HUES48 (cell line): ENCODE results near the gene DNASE1L2.

ENCODE experiments used
- H3K27ac ChIP-seq: one replicate; pipeline ENCODE4 v1.7.0; 2013; ENCODE audit warnings: low read depth, low read length, inconsistent platforms
- H3K27me3 ChIP-seq: 2 replicates; pipeline ENCODE4 v1.6.1; 2013; ENCODE audit warnings: mild to moderate bottlenecking, low read length; ENCODE audit not compliant: control insufficient read depth, insufficient read depth
- H3K36me3 ChIP-seq: 2 replicates; pipeline ENCODE4 v1.6.1; 2013; ENCODE audit warnings: low read length; ENCODE audit not compliant: control insufficient read depth, insufficient read depth
- H3K4me1 ChIP-seq: 2 replicates; pipeline ENCODE4 v1.6.1; 2013; ENCODE audit warnings: mild to moderate bottlenecking, low read length; ENCODE audit not compliant: control insufficient read depth, insufficient read depth
- H3K4me3 ChIP-seq: 2 replicates; pipeline ENCODE4 v1.5.1; 2013; ENCODE audit warnings: mild to moderate bottlenecking, low read depth, low read length
- H3K9ac ChIP-seq: 2 replicates; pipeline ENCODE4 v1.6.1; 2013; ENCODE audit warnings: mild to moderate bottlenecking, low read depth, low read length, moderate library complexity
- H3K9me3 ChIP-seq: 2 replicates; pipeline ENCODE4 v1.6.1; 2013; ENCODE audit warnings: low read length; ENCODE audit not compliant: control insufficient read depth, insufficient read depth

The DNASE1L2 gene

DNA sequence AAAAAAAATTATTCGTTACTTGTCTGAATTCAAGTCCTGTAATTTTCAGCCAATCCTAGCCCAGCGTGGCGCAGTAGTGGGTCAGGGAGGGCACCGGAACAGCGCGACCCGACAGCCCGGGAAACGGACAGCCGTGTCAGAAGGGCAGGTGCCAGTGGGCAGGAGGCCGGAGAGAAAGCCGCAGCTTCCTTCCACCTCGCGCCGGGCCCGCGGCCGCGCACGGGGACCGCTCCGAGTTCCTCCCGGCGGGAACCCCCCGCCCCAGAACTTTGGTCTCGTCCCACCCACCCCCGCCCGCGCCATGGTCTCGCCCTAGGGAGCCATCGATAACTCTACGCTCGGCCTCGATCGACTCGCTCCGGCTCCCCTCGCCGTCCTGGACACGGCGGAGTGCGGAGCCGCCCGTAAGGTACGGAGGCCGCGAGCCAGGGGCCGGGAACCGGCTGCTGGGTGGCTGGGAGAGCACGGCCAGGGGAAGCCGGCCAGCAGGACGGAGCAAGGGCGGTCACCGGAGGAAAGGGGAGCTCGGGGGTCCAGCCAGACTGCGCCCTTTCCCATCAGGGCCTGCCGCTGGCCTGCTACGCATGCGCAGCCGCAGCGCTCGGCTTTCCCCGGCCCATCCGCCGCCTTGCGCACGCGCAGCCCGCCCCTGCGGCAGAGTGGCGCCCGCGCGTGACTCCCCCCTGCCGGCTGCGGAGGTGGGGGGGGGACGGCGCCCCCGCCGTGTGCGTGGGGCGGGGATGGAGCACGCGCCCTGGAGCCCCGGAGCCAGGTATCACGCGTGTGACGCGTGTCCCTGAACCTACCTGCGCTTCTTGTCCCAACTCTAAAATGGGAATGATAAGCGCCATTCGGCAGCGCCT, 30.9 kb upstream of the DNASE1L2 start, which contains the start of gene MLST8:
Gene MLST8, plus strand, starts transcription at position 351 of the 863 bp plus-strand sequence. CDS start 632 bp downstream, outside the sequence.
- Histone ChIP-seq H3K27ac (peak within 1 kb of the TSS; percentile 94), H3K4me1 (no peaks in the 10 kb centered on the region)

DNA sequence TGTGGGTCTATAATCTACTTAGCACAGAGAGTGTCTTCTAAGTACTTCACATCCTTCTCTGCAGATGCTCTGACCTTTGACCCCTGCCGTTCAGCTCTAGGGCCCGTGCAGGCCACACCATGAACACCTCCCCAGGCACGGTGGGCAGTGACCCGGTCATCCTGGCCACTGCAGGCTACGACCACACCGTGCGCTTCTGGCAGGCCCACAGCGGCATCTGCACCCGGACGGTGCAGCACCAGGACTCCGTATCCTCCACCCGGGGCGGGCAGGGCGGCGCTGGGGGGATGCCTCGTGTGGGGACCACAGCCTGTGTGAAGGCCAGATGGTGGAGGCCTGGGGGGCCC, 30.3 kb upstream of the DNASE1L2 start:
- Histone ChIP-seq H3K36me3 (peaks cover 31% of the 10 kb centered on the region), H3K4me1 (no peaks in the 10 kb centered on the region), H3K9me3 (no peaks in the 10 kb centered on the region), H3K27ac (peak overlapping the region; percentile 94), H3K27me3 (no peaks in the 10 kb centered on the region), H3K9ac (peak overlapping the region; percentile 86), H3K4me3 (peak overlapping the region; percentile 87)

More for the DNA sequence above, 30.9 kb upstream of the DNASE1L2 start, which contains the start of gene MLST8:
- H3K9ac ChIP-seq = peak within 1 kb of the TSS; percentile 86
- H3K9me3 ChIP-seq = no peaks in the 10 kb centered on the region
- H3K4me3 ChIP-seq = peak within 1 kb of the TSS; percentile 87
- peaks cover 31% of the 10 kb centered on the region for H3K36me3 ChIP-seq
- H3K27me3 ChIP-seq = peaks cover 3% of the 10 kb centered on the region

DNA sequence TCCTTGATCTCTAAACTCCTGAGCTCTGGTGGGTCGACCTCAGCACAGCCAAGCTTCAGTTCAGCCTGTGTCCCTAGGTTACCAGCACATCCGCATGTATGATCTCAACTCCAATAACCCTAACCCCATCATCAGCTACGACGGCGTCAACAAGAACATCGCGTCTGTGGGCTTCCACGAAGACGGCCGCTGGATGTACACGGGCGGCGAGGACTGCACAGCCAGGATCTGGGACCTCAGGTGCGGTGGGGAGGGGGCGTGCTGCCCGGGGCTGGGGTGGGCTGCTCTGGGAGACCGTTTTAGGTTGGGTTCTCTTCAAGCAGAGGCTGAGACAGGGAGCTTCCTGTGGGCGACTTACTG, 29.8 kb upstream of the DNASE1L2 start:
- Histone ChIP-seq H3K9me3 (no peaks in the 10 kb centered on the region), H3K27me3 (no peaks in the 10 kb centered on the region), H3K4me1 (no peaks in the 10 kb centered on the region), H3K27ac (no peak overlapping the region), H3K4me3 (peak overlapping the region; percentile 87), H3K36me3 (peaks cover 31% of the 10 kb centered on the region), H3K9ac (no peak overlapping the region)

DNA sequence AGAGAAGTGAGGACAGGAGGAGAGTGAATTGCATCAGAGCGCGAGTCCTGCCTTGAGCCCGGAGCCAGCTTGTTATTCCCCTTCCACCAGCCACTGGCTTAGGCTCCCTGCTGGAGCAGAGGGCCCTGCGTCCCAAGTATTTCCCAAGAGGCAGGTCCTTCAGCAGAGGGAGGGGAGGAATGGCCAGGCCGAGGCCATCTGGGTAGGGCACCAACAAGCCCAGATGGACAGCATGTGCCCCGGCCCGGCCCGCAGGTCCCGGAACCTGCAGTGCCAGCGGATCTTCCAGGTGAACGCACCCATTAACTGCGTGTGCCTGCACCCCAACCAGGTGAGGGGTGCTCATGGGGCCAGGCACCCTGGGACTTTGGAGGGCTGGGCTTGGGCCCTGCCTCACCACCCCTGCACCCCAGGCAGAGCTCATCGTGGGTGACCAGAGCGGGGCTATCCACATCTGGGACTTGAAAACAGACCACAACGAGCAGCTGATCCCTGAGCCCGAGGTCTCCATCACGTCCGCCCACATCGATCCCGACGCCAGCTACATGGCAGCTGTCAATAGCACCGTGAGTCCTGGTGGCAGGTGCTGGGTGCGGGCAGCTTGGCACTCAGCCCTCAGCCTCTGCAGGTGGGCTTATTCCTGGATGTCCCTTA, 29.3 kb upstream of the DNASE1L2 start:
- Histone ChIP-seq H3K4me1 (no peaks in the 10 kb centered on the region), H3K27me3 (no peaks in the 10 kb centered on the region), H3K9ac (no peak overlapping the region), H3K4me3 (no peak overlapping the region), H3K27ac (no peak overlapping the region), H3K9me3 (no peaks in the 10 kb centered on the region), H3K36me3 (peaks cover 31% of the 10 kb centered on the region)

DNA sequence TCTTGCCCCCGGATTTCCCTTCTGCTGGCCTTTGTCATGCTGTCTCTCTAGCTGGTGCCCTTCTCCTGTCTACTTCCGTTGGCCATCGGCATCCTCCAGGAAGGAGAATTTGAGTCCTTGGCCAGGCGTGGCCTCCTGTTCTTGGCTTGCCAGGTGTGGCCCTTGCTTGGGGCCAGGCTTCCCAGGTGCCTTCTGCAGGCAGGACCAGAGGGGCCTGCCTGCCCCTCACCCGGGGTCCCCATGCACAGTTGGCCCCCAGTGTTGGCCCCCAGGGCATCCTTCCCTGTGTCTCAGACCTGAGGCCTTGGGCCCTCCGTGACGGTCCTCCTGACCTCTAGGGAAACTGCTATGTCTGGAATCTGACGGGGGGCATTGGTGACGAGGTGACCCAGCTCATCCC, 28.4 kb upstream of the DNASE1L2 start:
- Histone ChIP-seq H3K36me3 (peaks cover 41% of the 10 kb centered on the region), H3K4me1 (0 out of 2 replicates have a peak, but pooled peaks cover under 1% of the 10 kb centered on the region), H3K9me3 (no peaks in the 10 kb centered on the region), H3K9ac (no peak overlapping the region), H3K27me3 (no peaks in the 10 kb centered on the region), H3K27ac (no peak overlapping the region), H3K4me3 (no peak overlapping the region)

DNA sequence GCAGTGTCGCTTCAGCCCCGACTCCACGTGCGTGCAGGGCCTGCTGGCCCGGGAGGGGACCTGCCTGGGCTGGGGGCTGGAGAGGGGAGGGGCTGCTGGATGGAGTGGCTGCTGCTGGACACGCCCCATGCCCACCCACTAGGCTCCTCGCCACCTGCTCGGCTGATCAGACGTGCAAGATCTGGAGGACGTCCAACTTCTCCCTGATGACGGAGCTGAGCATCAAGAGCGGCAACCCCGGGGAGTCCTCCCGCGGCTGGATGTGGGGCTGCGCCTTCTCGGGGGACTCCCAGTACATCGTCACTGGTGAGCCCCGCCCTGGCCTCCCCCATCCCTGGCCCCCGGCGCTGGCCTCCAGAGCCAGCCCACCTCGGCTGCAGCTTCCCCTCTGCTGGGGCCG, 27.9 kb upstream of the DNASE1L2 start:
- H3K27ac ChIP-seq = no peak overlapping the region
- peaks cover 45% of the 10 kb centered on the region for H3K36me3 ChIP-seq

DNA sequence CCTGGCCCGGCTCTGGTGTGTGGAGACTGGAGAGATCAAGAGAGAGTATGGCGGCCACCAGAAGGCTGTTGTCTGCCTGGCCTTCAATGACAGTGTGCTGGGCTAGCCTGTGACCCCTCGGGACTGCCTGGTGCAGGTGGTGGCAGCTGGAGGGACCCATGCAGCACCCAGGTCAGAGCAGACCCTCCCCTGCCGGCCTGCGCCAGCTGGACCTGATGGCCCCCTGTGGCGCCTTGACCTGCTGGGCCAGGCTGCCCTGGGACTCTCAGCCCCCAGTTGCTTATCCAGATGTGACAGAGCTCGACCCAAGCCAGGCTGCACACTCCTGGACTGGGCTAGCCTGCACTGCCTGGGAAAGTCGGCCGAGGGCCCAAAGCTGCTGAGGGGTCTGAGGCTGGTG, 27.5 kb upstream of the DNASE1L2 start:
- H3K27me3 ChIP-seq = no peaks in the 10 kb centered on the region

More for the DNA sequence above, 27.9 kb upstream of the DNASE1L2 start:
- Histone ChIP-seq H3K9ac (no peak overlapping the region), H3K9me3 (no peaks in the 10 kb centered on the region), H3K27me3 (no peaks in the 10 kb centered on the region), H3K4me3 (no peak overlapping the region), H3K4me1 (peaks cover 5% of the 10 kb centered on the region; the same call in 1 of the 2 replicates)

DNA sequence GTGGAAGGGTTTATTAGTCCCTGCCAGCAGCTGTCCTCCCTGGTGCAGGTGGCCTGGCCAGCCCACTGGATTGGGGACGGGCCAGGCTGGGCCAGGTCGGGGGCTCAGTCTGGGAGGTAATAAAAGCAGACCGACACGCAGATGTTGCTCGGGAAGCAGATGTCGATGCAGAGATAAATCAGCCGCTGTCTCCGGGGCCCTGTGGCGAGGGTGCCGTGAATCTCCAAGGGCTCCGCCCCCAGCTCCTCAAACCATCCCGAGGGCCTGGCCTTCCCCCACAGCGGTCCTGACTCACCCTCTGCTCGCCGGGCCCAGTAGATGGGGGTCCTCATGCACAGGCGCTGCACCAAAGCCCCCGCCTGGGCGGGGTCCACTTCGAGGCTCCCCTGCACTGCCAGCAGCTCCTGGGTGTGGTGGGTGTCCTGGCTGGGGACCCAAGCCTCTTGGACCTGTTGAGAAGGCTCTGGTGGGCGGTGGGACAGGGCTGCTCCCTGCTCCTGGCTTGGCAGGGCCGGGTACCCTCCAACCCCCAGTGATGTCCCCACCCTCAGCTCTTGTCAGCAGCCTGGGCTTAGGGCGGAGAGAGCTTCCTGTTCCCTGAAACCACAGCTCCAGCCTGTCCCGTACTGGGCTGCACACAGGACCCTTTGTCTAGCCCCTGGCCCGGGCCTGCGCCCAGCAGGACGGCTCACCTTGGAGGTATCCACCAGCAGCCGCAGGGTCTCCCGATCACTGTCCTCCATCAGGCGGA, 26.8 kb upstream of the DNASE1L2 start:
- no peaks in the 10 kb centered on the region for H3K9me3 ChIP-seq
- peaks cover 6% of the 10 kb centered on the region; the same call in 1 of the 2 replicates for H3K4me1 ChIP-seq
- no peak overlapping the region for H3K27ac ChIP-seq
- no peaks in the 10 kb centered on the region for H3K27me3 ChIP-seq
- no peak overlapping the region for H3K4me3 ChIP-seq
- H3K36me3 ChIP-seq = peaks cover 45% of the 10 kb centered on the region
- no peak overlapping the region for H3K9ac ChIP-seq

More for the DNA sequence above, 27.5 kb upstream of the DNASE1L2 start:
- no peak overlapping the region for H3K27ac ChIP-seq
- H3K9me3 ChIP-seq = no peaks in the 10 kb centered on the region
- H3K4me1 ChIP-seq = peaks cover 6% of the 10 kb centered on the region; the same call in 1 of the 2 replicates
- no peak overlapping the region for H3K9ac ChIP-seq
- no peak overlapping the region for H3K4me3 ChIP-seq
- peaks cover 45% of the 10 kb centered on the region for H3K36me3 ChIP-seq

DNA sequence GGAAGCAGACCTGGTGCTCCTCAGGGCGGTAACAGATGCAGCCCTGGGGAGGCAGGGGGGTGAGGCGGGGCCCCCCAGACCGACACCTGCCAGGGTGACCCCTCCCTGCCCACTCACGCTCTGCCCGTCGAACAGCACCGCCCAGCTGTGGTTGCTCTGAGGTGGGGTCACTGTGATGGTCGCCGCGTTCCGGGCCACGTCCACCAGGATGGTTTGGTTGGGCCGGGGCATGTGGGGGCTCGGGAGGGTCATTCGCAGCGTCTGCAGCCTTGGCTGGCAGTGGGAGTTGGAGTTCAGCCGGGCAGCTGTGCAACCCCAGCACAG, 26.3 kb upstream of the DNASE1L2 start:
- H3K27me3 ChIP-seq = no peaks in the 10 kb centered on the region
- H3K4me3 ChIP-seq = no peak overlapping the region
- peaks cover 45% of the 10 kb centered on the region for H3K36me3 ChIP-seq
- no peaks in the 10 kb centered on the region for H3K9me3 ChIP-seq
- no peak overlapping the region for H3K9ac ChIP-seq
- peaks cover 6% of the 10 kb centered on the region; the same call in 1 of the 2 replicates for H3K4me1 ChIP-seq
- H3K27ac ChIP-seq = no peak overlapping the region

DNA sequence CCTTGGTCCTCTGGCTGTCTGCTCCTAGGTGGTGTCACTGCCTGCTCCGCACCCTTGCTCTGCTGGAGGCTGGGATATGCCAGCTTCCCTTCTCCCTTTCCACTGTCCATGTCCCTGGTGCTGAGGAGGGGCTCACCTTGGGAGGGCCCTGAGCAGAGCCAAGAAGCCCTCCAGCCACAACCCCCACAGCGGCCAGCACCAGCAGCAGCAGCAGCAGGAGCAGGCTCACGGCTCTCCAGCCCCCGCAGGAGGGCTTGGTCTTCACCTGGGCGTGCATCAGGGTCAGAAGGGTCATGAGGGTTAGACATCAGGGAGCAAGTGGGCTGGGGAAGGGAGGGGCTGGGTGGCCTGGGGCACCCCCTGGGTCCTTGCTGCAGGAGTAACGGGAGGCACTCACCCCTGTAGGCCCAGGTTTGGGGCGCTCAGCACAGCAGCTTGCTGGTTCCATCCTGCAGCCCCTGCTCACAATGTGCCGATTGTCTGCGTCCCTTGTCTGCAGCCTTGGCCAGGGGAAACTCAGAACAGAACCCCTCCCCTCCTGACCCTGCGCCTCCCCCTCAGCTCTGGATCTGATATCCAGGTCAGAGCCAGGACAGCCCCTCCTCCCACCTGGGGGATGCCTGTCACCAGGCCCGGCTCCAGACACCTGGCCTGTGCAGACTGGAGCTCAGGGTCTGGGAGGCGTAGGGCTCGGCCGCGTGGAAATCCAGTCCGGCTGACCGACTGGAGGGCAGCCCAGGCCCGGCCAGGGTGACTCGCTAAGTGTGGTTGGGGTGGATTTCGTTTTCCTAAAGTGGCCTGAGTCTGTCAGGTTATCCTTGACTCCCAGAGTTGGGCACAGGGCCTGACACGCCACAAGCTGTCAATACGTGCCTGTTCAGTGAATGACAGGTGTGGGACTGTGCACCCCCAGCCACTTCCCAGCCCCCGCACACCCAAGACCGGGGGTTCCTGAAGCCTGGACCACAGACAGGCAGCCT, 25.6 kb upstream of the DNASE1L2 start, which contains the start of gene BRICD5:
Gene BRICD5, minus strand, starts transcription at position 478 of the 980 bp plus-strand sequence. Its CDS starts 30 bp downstream, at position 448.
- Histone ChIP-seq H3K36me3 (peaks cover 45% of the 10 kb centered on the region), H3K27ac (peak within 1 kb of the TSS; percentile 14), H3K9ac (no peak within 1 kb of the TSS)

More for the DNA sequence above, 25.6 kb upstream of the DNASE1L2 start, which contains the start of gene BRICD5:
- H3K4me3 ChIP-seq = no peak within 1 kb of the TSS
- peaks cover 6% of the 10 kb centered on the region; the same call in 1 of the 2 replicates for H3K4me1 ChIP-seq
- no peaks in the 10 kb centered on the region for H3K9me3 ChIP-seq
- H3K27me3 ChIP-seq = no peaks in the 10 kb centered on the region
